ENCODE results near the gene FEZF2.

FEZF2 gene

DNA sequence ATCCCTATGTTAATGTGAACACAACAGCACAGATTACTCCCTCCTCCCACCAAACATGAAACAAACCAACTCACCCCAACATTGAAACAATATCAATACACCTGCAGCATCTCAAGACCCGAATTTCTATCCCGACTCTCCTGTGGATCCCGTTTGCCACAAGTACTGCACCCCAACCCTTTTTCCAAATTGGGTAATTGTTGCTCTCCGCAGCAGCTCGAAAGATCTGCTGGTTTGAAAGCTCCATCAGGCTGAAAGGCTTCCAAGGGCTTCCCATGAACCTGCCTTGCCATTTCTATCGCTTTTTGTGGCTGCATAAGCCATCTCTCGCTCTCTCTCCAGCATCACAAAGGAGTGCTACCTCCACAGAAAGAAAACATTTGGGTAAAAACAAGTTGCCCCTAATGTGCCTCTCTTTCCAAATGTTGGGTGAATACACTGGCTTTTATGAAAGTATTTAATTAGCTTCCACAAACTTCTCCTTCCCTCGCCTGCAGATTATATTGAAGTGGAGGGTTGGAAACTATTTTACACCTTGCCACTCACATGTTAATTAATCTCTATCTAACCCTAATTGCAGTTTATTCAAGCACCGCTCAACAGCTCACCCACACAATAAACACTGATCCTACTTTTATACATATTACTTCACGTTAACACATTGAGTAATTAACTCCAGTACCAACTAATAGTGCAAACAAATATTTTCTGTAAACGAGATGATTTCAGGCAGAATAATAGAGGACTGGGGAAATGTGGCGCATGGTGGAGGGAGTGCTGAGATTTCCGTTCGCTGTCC is 2.5 kb upstream of the FEZF2 start:
- Histone ChIP-seq H2AFZ (ENCODE audit: low read length) (no peak overlapping the region), H3F3A (ENCODE audit: insufficient read depth, low read length) (no peaks in the 10 kb centered on the region), H3K4me1 (ENCODE audit: insufficient read depth, low read length, severe bottlenecking) (no peaks in the 10 kb centered on the region), H3K9me3 (ENCODE audit: low read length) (no peaks in the 10 kb centered on the region), H3K9me2 (ENCODE audit: low read depth, low read length) (no peaks in the 10 kb centered on the region), H3K4me2 (ENCODE audit: low read length) (no peak overlapping the region), H3K27ac (ENCODE audit: low read depth, low read length, poor library complexity, severe bottlenecking) (no peak overlapping the region), H4K20me1 (ENCODE audit: insufficient read depth, low read length) (no peaks in the 10 kb centered on the region), H3K36me3 (ENCODE audit: insufficient read depth, low read length) (no peaks in the 10 kb centered on the region), H3K9ac (ENCODE audit: low read length) (no peak overlapping the region), H3K4me3 (ENCODE audit: low read depth, low read length, poor library complexity, severe bottlenecking) (no peak overlapping the region), H3K27me3 (ENCODE audit: insufficient read depth, low read length) (no peaks in the 10 kb centered on the region), H3K79me2 (ENCODE audit: insufficient read depth, low read length) (no peaks in the 10 kb centered on the region)
- TF ChIP-seq, protein P1, sequence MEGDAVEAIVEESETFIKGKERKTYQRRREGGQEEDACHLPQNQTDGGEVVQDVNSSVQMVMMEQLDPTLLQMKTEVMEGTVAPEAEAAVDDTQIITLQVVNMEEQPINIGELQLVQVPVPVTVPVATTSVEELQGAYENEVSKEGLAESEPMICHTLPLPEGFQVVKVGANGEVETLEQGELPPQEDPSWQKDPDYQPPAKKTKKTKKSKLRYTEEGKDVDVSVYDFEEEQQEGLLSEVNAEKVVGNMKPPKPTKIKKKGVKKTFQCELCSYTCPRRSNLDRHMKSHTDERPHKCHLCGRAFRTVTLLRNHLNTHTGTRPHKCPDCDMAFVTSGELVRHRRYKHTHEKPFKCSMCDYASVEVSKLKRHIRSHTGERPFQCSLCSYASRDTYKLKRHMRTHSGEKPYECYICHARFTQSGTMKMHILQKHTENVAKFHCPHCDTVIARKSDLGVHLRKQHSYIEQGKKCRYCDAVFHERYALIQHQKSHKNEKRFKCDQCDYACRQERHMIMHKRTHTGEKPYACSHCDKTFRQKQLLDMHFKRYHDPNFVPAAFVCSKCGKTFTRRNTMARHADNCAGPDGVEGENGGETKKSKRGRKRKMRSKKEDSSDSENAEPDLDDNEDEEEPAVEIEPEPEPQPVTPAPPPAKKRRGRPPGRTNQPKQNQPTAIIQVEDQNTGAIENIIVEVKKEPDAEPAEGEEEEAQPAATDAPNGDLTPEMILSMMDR (IDR thresholded peaks at IDR 0.05; ENCODE audit: low read length): no peak
- no peak for TF ChIP-seq EZH2 (IDR thresholded peaks at IDR 0.05; ENCODE audit: borderline replicate concordance, low read length)

DNA sequence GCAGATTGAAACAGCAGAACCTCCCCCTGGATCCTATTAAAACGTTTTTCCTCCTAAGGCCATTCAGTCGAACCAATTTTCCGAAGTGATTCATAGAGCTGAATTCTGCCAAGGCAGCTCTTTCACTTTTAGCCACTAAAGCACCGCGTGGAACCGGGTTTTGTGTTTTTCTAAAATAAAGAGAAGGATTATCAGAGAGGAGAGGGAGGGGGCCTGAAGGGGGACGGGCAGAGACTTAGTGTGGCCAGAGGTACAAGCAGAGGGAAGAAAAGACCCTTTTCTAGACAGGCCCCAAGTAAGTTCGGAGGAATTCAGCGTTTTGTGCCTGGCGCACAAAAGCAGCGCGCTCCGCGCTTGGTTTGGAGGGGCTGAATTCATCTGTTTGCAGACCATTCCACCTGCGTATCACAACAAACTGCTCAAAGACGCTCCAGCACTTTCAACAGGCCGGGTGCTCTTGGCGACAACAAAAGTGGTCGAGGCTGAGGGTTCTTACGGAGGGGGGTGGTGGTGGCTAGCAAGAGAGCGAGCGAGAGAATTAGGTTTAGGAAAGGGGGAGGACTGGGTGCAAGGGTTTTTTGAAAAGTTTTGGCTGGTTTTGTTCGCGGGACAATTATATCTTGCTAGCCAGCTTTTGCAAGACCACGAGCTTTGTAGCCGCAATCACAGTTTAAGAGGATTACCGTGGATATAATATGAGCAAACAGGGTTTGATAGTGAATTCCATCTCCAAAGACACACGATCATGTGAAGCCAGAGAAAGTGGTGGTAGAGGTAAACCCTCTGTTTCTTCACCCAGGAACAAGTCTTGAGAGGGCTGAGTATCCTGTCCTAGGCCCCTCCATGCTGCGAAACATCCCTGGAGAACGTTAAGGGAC is 1.2 kb upstream of the FEZF2 start:
- Histone ChIP-seq H4K20me1 (ENCODE audit: insufficient read depth, low read length) (no peaks in the 10 kb centered on the region), H3K79me2 (ENCODE audit: insufficient read depth, low read length) (no peaks in the 10 kb centered on the region), H2AFZ (ENCODE audit: low read length) (no peak overlapping the region), H3K4me3 (ENCODE audit: low read depth, low read length, poor library complexity, severe bottlenecking) (no peak overlapping the region), H3K9me2 (ENCODE audit: low read depth, low read length) (no peaks in the 10 kb centered on the region), H3K27ac (ENCODE audit: low read depth, low read length, poor library complexity, severe bottlenecking) (no peak overlapping the region), H3F3A (ENCODE audit: insufficient read depth, low read length) (no peaks in the 10 kb centered on the region), H3K27me3 (ENCODE audit: insufficient read depth, low read length) (no peaks in the 10 kb centered on the region), H3K9ac (ENCODE audit: low read length) (no peak overlapping the region), H3K9me3 (ENCODE audit: low read length) (no peaks in the 10 kb centered on the region), H3K4me1 (ENCODE audit: insufficient read depth, low read length, severe bottlenecking) (no peaks in the 10 kb centered on the region), H3K36me3 (ENCODE audit: insufficient read depth, low read length) (no peaks in the 10 kb centered on the region), H3K4me2 (ENCODE audit: low read length) (no peak overlapping the region)
- TF ChIP-seq, protein P1 (IDR thresholded peaks at IDR 0.05; ENCODE audit: low read length): no peak
- no peak for TF ChIP-seq EZH2 (IDR thresholded peaks at IDR 0.05; ENCODE audit: borderline replicate concordance, low read length)

DNA sequence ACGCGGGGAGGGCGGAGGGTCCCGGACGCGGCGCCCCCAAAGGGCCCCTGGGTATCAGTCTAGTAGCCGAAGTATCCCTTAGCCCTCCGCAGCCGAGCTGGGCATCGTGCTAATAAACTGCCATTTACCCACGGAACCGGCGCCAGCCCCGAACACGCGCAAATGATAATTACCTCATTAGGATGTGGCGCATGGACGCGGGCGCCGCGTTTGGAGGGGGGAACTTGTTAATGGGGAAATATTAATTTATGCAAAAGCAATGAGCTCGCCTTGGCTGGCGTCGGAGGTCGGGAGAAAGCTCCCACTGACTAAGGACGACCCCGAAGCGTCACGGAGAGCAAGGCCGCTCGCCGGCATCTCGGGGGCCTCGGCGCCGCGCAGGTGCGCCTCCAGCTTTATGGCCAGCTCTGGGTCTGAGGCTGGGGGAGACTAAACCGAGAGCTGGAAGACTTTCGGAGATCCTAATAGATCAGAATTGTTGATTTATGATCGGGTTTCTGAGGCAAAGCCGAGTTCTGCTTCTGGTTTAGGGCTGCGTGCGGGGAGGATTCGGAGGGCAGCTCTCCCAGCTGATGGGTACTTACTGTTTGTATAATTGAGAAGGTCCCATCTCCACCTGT is 474 bp upstream of the FEZF2 start:
- Histone ChIP-seq H3K4me3 (ENCODE audit: low read depth, low read length, poor library complexity, severe bottlenecking) (no peak overlapping the region), H4K20me1 (ENCODE audit: insufficient read depth, low read length) (no peaks in the 10 kb centered on the region), H3F3A (ENCODE audit: insufficient read depth, low read length) (no peaks in the 10 kb centered on the region), H2AFZ (ENCODE audit: low read length) (no peak overlapping the region), H3K4me2 (ENCODE audit: low read length) (no peak overlapping the region), H3K9me3 (ENCODE audit: low read length) (no peaks in the 10 kb centered on the region), H3K9me2 (ENCODE audit: low read depth, low read length) (no peaks in the 10 kb centered on the region), H3K27ac (ENCODE audit: low read depth, low read length, poor library complexity, severe bottlenecking) (no peak overlapping the region), H3K4me1 (ENCODE audit: insufficient read depth, low read length, severe bottlenecking) (no peaks in the 10 kb centered on the region), H3K27me3 (ENCODE audit: insufficient read depth, low read length) (no peaks in the 10 kb centered on the region), H3K36me3 (ENCODE audit: insufficient read depth, low read length) (no peaks in the 10 kb centered on the region), H3K79me2 (ENCODE audit: insufficient read depth, low read length) (no peaks in the 10 kb centered on the region), H3K9ac (ENCODE audit: low read length) (no peak overlapping the region)
- TF ChIP-seq EZH2 (IDR thresholded peaks at IDR 0.05; ENCODE audit: borderline replicate concordance, low read length): no peak

Data from OCI-LY1 (cell line).